Measurements from ENCODE around the gene CLEC10A.

DNA sequence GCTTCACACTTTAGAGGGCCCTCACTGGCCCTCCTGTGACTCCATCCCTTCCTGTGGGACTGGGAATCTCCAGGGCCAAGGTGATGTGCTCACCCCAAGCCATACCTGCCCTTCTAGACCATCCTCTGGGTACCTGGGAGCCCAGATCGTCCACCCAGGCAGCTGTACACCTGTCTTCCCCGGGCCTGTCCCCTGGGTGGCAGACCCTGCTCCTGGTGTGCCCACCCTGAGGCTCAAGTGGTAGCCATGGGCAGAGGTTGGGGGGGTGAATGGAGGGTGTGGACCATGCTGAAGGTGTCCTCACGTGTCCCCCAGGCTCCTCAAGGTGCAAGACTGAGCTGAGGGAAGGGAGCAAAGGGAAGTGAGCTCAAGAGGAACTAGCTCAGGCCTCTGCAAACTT is 9.3 kb downstream of the CLEC10A start:
- TF ChIP-seq, protein P1, sequence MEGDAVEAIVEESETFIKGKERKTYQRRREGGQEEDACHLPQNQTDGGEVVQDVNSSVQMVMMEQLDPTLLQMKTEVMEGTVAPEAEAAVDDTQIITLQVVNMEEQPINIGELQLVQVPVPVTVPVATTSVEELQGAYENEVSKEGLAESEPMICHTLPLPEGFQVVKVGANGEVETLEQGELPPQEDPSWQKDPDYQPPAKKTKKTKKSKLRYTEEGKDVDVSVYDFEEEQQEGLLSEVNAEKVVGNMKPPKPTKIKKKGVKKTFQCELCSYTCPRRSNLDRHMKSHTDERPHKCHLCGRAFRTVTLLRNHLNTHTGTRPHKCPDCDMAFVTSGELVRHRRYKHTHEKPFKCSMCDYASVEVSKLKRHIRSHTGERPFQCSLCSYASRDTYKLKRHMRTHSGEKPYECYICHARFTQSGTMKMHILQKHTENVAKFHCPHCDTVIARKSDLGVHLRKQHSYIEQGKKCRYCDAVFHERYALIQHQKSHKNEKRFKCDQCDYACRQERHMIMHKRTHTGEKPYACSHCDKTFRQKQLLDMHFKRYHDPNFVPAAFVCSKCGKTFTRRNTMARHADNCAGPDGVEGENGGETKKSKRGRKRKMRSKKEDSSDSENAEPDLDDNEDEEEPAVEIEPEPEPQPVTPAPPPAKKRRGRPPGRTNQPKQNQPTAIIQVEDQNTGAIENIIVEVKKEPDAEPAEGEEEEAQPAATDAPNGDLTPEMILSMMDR (IDR thresholded peaks at IDR 0.05) = no peak
- TF ChIP-seq POLR2A (IDR thresholded peaks at IDR 0.05) = no peak
